Limb (tissue), 2 donors: ENCODE data around the gene TMEM141.
"Not testable (repeated sequence)": the region's sequence is repeated elsewhere in the genome, so short reads cannot be mapped to it uniquely, and the experiment has no call there.

Source experiments
- DNase-seq, 2 donors: peaks; one replicate each; pipeline ENCODE4 v3.0.0-alpha.2; 2016; ENCODE audit errors: extremely low spot score in 2 of 2

TMEM141 gene

DNA sequence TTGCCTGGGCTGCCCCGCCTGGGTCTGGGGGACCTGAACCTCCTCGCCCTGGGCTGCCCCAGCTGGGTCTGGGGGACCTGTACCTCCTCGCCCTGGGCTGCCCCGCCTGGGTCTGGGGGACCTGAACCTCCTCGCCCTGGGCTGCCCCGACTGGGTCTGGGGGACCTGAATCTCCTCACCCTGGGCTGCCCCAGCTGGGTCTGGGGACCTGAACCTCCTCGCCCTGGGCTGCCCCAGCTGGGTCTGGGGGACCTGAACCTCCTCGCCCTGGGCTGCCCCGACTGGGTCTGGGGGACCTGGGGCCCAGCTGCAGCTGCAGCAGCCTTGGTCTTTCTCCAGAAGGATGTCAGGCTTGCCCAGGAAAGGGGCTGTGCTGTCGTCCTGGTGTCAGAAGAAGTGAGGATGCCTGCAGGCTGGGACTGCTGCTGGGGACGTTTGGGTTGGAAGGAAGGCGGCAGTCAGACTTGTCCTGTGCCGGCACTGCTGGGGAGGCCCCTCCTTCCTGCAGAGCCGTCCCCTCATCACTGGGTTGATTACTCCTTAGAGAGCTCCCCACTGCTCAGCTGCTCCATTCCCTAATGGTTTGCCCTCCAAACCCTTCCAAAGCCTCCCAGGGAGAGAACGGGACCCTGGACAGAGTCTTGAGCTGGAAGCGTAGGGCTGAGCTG is 42.4 kb downstream of the TMEM141 start:
- DNase-seq = peak in 1 of 2 donors; percentile 24

DNA sequence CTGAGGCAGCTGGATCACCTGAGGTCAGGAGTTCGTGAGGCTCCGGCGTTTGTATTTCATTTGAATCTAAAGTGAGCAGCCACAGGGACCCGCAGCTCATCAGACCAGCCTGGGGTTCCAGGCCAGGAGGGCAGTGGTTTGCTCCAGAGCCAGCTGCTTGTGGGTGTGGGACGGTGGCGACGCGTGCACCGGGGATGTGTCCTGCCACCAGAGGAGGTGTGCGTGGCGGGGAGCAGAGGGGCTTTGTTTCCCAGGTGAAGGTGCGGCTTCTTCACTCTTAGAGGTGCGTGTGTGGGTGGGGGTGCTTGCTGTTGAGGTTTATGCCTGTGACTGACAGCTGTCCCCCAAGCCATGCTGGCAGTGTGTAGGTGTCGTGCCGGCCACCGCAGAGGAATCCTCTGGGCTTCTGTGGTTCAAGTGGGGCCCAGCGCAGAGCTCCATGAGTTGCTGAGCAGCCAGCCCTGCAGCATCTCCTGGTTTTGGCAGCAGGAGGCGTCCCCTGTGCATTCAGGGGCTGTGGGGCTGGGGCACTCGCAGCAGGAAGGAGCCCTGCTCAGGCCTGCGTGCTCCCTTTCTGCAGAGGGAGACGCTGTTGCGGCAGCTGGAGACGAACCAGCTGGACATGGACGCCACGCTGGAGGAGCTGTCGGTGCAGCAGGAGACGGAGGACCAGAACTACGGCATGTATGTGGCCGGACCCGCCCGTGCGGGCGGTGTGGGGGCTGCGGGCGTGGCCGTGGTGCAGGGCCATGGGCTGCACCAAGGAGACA is 44.2 kb downstream of the TMEM141 start:
- peak in 1 of 2 donors; percentile 28 for DNase-seq

DNA sequence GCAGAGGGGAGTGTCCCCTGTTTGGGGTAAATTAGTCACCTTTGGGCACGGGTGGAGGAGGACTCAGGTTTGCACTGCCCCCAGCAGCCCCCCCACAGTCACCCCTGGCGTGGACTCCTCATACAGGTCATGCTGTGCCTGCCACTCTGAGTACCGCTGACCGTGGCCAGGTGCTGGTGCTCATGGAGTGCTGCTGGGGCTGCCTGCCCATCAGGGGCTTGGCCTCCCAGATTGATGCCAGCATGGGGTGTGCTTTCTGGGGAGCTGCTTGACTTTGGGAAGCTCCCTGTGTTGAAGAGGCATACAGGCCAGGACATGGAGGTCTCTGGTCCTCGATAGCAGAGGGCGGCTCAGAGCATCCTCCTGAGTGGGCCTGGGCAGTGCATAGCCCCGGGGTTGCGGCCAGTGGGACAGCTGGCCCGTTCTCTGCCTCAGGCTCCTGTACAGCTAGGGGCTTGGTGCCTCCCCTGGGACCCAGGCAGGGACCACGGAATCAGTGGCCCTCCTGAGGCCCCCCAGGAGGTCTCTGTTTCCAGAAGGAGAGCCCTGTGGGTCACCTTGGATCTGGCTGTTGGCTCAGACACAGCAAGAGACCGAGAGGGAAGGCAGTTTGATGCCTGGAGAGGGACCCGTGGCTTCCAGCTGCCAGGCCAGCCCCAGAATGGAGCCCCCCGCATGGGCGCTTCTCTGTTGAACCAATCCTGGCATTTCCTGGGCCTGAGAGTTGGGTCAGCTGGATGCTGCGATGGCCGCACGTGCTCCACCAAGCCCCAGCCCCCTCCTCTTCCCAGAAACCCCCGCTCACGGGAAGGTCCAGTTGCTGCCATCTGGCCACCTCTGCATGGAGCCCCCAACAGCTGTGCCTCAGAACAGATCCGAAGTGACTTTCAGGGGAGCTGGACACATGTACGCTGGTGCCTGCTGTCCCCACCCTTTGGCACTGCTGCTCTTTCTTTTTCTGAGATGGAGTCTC is 45.1 kb downstream of the TMEM141 start:
- DNase-seq = peak in 1 of 2 donors; percentile 26

DNA sequence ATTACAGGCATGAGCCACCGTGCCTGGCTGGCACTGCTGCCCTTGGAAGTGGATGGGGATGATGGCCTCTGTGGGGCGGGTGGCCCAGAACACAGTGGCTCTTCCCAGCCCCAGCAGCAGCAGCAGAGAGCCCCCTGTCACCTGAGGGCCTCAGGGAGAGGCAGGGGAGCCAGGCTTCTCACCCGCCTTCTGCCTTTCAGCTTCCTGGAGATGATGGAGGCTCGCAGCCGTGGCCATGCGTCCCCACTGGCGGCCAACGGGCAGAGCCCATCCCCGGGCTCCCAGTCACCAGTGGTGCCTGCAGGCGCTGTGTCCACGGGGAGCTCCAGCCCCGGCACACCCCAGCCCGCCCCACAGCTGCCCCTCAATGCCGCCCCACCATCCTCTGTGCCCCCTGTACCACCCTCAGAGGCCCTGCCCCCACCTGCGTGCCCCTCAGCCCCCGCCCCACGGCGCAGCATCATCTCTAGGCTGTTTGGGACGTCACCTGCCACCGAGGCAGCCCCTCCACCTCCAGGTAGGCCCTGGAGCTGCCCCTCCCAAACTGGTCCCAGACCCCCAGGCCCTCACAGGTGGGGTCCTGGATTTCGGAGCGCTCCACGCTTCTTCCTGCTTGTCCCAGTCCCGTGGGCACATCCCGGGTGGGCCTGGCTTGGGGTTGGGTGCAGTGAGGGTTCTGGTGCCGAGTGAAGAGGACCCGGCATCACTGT is 46.2 kb downstream of the TMEM141 start:
- DNase-seq = peak in 1 of 2 donors; percentile 21

DNA sequence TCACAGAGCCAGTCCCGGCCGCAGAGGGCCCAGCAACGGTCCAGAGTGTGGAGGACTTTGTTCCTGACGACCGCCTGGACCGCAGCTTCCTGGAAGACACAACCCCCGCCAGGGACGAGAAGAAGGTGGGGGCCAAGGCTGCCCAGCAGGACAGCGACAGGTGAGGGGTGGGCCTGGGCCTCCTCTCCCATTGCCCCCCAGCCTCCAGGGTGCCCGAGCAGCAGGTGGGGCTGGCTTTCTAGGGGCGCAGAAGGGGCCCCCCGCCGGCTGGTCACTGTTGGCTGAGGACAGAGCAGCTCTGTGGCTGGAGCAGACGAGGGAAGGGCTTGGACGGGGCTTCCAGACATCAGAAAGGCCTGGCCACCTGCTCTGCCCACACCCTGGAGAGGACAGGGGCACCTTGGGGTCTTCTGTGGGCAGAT is 46.7 kb downstream of the TMEM141 start:
- DNase-seq = peak in 1 of 2 donors; percentile 26

DNA sequence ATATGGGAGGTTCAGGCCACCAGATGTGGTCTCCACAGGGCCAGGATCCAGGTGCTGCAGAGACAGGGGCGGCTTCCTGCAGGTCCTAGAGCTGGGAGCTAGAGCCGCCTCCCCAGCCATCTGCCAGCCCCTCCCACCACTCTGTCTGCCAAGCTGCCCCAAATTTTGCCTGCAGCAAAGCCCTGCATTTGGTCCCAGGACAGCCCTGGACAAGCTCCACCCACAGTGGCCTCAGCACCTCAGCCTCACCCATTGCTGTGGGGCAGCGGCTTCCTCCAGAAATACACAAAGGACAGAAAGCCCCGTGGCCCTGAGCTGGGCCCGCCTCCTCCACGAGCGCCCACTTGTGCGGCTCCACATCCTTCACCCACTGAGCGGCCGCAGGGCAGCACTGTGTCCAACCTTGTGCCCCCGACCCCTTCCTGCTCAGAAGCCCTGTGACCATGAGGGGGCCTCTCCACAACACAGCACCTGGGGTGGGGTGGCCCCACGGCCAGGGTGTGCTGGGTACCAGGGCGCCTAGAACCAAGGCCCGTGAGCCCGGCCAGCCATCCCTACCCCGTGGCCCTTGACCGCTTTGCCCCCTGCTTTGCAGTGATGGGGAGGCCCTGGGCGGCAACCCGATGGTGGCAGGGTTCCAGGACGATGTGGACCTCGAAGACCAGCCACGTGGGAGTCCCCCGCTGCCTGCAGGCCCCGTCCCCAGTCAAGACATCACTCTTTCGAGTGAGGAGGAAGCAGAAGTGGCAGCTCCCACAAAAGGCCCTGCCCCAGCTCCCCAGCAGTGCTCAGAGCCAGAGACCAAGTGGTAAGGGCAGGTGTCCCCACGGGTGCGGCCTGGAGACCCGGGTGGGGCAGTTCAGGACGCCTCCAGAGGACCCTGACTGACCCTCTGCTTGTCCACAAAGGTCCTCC is 47.4 kb downstream of the TMEM141 start:
- DNase-seq = peak in 1 of 2 donors; percentile 28

DNA sequence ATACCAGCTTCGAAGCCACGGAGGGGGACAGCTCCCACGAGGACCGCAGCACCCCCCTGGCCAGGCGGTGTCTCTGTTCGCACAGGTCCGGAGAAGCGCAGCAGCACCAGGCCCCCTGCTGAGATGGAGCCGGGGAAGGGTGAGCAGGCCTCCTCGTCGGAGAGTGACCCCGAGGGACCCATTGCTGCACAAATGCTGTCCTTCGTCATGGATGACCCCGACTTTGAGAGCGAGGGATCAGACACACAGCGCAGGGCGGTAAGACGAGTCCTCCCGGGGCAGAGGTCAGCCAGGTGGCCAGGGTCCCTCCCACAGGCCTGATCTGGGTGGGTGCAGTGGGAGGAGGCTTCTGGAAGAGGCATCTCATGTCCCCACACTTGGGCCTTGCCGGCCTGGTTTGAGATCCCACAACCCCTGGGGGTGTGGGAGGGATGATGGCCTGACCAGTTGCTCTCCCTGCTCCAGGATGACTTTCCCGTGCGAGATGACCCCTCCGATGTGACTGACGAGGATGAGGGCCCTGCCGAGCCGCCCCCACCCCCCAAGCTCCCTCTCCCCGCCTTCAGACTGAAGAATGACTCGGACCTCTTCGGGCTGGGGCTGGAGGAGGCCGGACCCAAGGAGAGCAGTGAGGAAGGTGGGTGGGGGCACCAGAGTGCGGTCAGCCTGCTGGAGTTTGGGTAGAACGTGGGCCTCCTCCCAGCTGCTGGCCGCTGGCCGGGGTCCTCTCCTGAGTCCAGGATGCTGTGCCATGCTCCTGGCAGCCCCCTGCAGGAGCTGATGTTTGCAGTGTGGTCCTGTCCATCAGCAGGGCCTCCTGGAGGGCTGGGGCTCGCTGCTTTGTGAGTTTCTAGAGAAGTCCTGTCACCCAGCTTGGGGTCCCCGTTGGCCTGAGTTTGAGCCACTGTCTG is 48.3 kb downstream of the TMEM141 start:
- no peak for DNase-seq

DNA sequence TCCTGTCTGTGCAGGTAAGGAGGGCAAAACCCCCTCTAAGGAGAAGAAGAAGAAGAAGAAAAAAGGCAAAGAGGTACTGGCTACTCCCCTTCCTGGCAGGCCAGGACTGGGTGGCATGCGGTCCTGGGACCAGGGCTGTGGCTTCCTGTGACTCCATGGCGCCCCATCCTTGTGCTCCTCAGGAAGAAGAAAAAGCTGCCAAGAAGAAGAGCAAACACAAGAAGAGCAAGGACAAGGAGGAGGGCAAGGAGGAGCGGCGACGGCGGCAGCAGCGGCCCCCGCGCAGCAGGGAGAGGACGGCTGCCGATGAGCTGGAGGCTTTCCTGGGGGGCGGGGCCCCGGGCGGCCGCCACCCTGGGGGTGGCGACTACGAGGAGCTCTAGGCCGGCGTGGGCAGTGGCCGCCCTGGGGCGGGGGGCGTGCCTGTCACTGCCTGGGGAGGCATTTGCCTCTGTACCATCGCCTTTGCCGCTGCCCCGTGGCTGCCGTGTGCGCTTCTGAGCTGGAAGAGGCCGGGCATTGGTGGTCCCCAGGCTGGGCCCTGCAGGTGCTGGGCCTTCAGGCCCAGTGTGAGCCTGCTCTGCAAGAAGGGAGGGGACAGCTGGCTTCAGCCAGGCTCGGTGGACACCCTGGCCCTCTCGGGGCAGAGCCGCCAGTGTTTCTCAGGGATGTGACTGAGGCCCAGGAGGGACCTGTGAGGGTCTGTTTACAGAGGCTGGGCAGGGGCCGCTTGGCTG is 49.2 kb downstream of the TMEM141 start:
- DNase-seq = no peak

DNA sequence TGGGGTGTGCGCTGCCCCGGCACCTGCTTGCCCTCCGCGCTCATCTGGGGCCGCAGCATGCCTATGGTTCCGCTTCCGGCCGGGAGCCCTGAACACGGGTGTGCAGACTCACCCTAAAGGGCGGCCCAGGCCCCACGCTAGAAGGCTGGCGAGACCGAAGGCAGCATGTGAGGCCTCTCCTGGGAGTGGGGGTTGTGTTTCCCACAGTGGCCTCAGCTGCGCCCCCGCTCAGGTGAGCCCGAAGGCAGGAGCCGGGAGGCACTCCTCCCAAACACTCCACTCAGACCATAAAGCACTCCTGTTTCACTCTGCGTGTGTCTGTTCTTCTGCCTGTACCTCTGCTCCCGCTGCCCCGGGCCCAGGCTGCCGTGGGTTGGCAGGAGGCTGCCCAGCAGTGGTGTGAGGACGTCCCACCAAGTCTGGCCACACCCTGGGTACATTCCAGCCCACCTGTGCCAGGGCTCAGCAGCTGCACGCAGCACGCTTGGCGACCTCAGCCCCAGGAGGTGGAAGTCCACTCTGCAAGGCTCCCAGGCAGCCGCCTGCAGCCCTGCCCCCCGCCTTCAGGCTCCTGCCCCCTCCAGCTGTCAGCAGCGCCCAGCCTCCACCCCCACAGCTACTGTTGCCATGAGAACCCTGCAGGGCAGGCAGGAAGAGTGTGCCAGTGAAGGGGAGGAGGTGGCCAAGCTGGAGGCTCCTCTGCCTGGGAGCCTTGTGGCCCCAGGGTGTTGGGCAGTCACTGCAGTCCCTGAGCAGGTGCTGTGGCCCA is 49.9 kb downstream of the TMEM141 start:
- no peak for DNase-seq

DNA sequence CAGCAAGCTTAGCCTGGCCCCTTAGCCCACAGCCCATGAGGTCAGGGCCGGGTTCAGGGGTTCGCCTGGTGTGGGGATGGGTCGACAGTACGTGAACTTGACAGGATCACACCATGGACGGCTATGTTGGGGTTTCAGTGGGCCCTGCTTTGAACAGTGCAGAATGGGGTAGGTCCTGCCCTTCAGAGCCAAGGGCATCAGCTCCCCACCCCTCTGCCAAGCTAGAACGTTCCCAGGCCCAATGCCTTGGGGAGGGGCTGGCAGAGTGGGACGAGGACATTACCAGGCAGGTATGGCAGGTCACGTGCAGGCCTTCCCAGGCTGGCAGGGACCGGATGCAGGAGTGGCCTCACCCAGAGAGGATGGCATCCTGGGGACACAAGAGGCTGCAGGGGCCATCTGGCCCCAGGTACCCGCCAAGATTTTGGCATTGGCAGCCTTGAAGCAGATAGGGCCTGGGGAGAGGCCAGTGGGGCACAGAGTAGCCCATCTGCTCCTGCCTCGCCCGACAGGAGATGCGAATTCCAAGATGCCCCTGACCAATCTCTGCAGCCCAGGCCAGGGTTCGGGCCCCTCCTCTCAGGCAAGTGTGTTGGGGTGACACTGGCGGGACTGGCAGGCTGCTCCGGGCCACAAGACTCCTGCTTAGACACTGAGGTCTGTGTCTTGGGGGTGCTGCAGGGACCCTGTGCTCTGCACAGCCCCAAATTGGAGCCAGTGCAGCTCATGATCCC is 50.7 kb downstream of the TMEM141 start:
- DNase-seq = not testable (repeated sequence)

DNA sequence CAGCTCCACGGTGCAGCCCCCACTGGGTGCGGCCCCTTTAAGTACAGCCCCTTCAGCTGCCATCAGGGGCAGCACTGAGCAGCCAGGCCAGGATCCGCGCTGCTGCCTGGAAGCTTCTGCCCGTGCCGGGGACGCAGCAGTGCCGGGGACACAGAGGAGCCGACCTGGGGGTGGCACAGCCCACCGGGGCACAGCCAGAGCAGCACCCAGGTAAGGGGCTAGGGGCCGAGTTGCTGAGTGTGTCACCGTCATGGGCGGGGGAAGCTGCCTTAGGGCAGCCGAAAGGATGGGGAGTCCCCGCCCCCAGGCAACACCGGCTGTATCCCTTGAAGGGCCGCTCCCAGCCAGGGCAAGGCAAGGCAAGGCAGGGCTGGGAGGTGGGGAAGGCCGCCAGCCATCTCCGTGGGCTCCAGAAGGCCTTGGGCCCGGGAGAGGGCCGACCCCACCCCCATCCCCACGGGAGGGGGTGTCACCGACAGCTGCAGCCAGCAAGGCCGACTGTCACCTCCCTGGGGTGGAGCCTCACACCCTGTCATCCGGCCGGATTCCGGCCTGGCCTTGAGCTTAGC is 51.3 kb downstream of the TMEM141 start, which contains the start of gene AJM1:
TSS of gene AJM1 (plus strand) at position 99 of the 569 bp plus-strand sequence. CDS start 1,937 bp downstream, outside the sequence.
- peak; percentile 72 to 90 for DNase-seq
